ENCODE results near the gene SMAD3.

Gene SMAD3

GRCh38 chr15:67070892-67071664 lies 5.7 kb downstream of the SMAD3 start (continued):
- no peak for TF ChIP-seq ZBTB20 (tag by site-specific recombination; IDR thresholded peaks at IDR 0.05)
- TF ChIP-seq ZSCAN30 (tag by site-specific recombination; IDR thresholded peaks at IDR 0.05): no peak
- no peak for TF ChIP-seq GLI4 (tag by site-specific recombination; IDR thresholded peaks at IDR 0.05)
- TF ChIP-seq ZNF157 (tag by site-specific recombination; IDR thresholded peaks at IDR 0.05): no peak
- TF ChIP-seq ZNF354C (tag by site-specific recombination; IDR thresholded peaks at IDR 0.05; ENCODE audit: borderline replicate concordance, low read depth): no peak
- no peak for TF ChIP-seq ZNF138 (tag by site-specific recombination; IDR thresholded peaks at IDR 0.05; ENCODE audit: borderline replicate concordance)
- no peak for TF ChIP-seq ZBTB26 (tag by site-specific recombination; optimal IDR thresholded peaks at IDR 0.05)
- no peak for TF ChIP-seq ZNF555 (tag by site-specific recombination; conservative IDR thresholded peaks at IDR 0.05)
- no peak for TF ChIP-seq ZNF785 (tag by site-specific recombination; IDR thresholded peaks at IDR 0.05)
- TF ChIP-seq ZXDB (tag by site-specific recombination; IDR thresholded peaks at IDR 0.05): no peak

GRCh38 chr15:67072442-67072841 lies 7.0 kb downstream of the SMAD3 start:
- Histone ChIP-seq H3K9me3 (ENCODE audit: control insufficient read depth, insufficient read depth, low read depth, low read length) (no peaks in the 10 kb centered on the region), H3K36me3 (ENCODE audit: control insufficient read depth in 2 of 2, insufficient read depth in 1 of 2, low read length in 2 of 2) (peaks cover 0 to 12% of the 10 kb centered on the region in 2 experiments; a peak in 1 of 3 replicates), H3K4me1 (ENCODE audit: control insufficient read depth, insufficient read depth, low read length) (peaks cover 21% of the 10 kb centered on the region), H3K4me3 (ENCODE audit: low read depth, low read length) (no peak overlapping the region), H3K27ac (ENCODE audit: extremely low read depth, low read depth, low read length) (no peak overlapping the region)
- CTCF ChIA-PET: interaction anchor here (4.0 kb wide), 1 partner anchor 9 kb away, joined by 24 read pairs; no protein-coding TSS in a partner anchor
- peak; percentile 52 for TF ChIP-seq SP2 (tag by site-specific recombination; IDR thresholded peaks at IDR 0.05)
- no peak for TF ChIP-seq ZXDB (tag by site-specific recombination; IDR thresholded peaks at IDR 0.05)
- peak; percentile 42; the same call in 1 of the 2 replicates for TF ChIP-seq PRDM10 (tag by site-specific recombination; IDR thresholded peaks at IDR 0.05)
- TF ChIP-seq ZNF600 (tag by site-specific recombination; IDR thresholded peaks at IDR 0.05): peak; percentile 87; the same call in 1 of the 2 replicates
- POLR2A ChIA-PET: no interaction called here

GRCh38 chr15:67072958-67073357 lies 7.6 kb downstream of the SMAD3 start:
- Histone ChIP-seq H3K4me1 (ENCODE audit: control insufficient read depth, insufficient read depth, low read length) (peaks cover 16% of the 10 kb centered on the region), H3K27ac (ENCODE audit: extremely low read depth, low read depth, low read length) (no peak overlapping the region), H3K9me3 (ENCODE audit: control insufficient read depth, insufficient read depth, low read depth, low read length) (no peaks in the 10 kb centered on the region), H3K4me3 (ENCODE audit: low read depth, low read length) (no peak overlapping the region), H3K36me3 (ENCODE audit: control insufficient read depth in 2 of 2, insufficient read depth in 1 of 2, low read length in 2 of 2) (peaks cover 0 to 12% of the 10 kb centered on the region in 2 experiments; a peak in 1 of 3 replicates)
- ChIA-PET POLR2A (no interaction called here), CTCF (no interaction called here)
- TF ChIP-seq KLF17 (tag by site-specific recombination; IDR thresholded peaks at IDR 0.05): no peak
- TF ChIP-seq ZNF600 (tag by site-specific recombination; IDR thresholded peaks at IDR 0.05): no peak
- TF ChIP-seq GLI2 (tag by site-specific recombination; IDR thresholded peaks at IDR 0.05; ENCODE audit: borderline replicate concordance, low read depth): no peak
